DMS114 treated with DMSO at 0.1 percent for 48 hours (cell line): ENCODE results near the gene XPO4.
"Not testable (repeated sequence)": the region's sequence is repeated elsewhere in the genome, so short reads cannot be mapped to it uniquely, and the experiment has no call there.

Experiments used
- DNase-seq: peaks from one replicate; lab custom pipeline; 2025; ENCODE audit not compliant: unreplicated experiment; lab: John Stamatoyannopoulos, UW

The XPO4 gene

DNA sequence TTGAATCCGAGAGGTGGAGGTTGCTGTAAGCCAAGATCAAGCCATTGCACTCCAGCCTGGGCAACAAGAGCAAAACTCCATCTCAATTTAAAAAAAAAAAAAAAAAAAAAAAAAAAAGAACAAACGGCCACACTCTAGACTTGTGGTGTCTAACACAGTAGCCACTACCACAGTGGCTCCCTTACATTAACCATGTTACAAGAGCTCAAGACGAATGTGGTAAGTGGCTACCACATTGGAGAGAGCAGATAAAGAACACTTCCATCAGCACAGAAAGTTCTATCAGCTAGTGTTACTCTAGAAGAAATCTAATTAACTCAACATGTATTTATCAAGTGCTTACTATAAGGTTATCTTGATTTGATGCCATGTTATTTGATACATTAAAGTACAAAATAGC lies 11.5 kb downstream of the XPO4 start:
- no peak for DNase-seq

DNA sequence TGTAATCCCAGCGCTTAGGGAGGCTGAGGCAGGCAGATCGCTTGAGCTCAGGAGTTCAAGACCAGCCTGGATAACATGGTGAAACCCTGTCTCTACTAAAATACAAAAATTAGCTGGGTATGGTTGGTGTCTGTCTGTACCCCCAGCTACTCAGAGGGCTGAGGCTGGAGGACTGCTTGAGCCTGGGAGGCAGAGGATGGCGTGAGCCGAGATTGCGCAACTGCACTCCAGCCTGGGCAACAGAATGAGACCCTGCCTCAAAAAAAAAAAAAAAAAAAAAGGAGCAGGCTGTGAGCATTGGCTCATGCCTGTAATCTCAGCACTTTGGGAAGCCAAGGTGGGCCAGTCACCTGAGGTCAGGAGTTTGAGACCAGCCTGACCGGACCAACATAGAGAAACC lies 12.0 kb downstream of the XPO4 start:
- DNase-seq = not testable (repeated sequence)

DNA sequence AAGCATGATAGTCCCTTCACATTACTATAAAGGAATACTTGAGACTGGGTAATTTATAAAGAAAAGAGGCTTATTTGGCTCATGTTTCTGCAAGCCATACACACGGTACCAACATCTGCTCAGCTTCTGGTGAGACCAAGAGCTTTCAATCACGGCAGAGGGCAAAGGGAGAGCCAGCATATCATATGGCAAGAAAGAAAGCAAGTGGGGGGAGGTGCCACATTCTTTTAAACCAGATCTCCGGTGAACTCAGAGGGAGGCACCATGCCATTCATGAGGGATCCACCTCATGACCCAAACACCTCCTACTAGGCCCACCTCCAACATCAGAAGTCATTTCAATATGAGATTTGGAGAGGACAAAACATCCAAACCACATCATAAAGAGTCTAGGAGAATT lies 20.3 kb downstream of the XPO4 start:
- DNase-seq = no peak

DNA sequence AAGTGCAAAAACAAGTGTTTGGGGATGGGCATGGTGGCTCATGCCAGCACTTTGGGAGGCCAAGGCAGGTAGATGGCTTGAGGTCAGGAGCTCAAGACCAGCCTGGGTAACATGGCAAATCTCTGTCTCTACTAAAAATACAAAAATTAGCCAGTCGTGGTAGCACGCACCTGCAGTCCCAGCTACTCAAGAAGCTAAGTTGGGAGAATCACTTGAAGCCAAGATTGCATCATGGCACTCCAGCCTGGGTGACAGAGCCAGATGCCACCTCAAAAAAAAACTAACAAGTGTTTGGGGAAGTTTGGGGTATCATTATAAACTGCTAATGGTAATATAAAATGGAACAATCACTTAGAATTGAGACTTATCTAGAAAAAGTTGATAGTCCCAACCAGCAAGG lies 24.6 kb downstream of the XPO4 start:
- DNase-seq = no peak

GRCh38 chr13:20876802-20877201 lies 25.7 kb downstream of the XPO4 start:
- DNase-seq = not testable (repeated sequence)

GRCh38 chr13:20874439-20874838 lies 28.1 kb downstream of the XPO4 start:
- not testable (repeated sequence) for DNase-seq

GRCh38 chr13:20873348-20873747 lies 29.2 kb downstream of the XPO4 start:
- DNase-seq = no peak

GRCh38 chr13:20870829-20871228 lies 31.7 kb downstream of the XPO4 start:
- no peak for DNase-seq

- no peak for DNase-seq
These were observed 33.0 kb downstream of the XPO4 start for GRCh38 chr13:20869540-20869939.

GRCh38 chr13:20867408-20867807 lies 35.1 kb downstream of the XPO4 start:
- no peak for DNase-seq

- not testable (repeated sequence) for DNase-seq
These were observed 40.9 kb downstream of the XPO4 start for GRCh38 chr13:20861666-20862065.

- no peak for DNase-seq
These were observed 41.7 kb downstream of the XPO4 start for GRCh38 chr13:20860844-20861243.

DNA sequence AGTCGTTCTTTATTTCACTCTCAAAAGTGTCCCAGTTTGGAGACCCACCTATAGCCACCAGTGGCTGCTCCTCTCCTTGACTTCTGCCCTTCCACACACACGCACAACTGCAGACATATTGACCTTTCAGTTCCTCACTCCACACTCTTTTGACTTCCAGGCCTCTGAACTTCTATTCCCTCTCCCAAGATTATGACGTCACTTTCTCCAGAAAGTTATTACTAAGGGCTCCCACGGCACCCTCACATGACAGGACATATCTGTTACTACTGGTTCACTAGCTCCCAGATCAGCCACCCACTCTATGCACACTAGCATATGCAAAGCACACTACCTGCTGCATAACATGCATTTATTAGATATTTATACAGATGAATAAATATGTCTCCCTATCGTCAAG lies 45.9 kb downstream of the XPO4 start:
- no peak for DNase-seq

DNA sequence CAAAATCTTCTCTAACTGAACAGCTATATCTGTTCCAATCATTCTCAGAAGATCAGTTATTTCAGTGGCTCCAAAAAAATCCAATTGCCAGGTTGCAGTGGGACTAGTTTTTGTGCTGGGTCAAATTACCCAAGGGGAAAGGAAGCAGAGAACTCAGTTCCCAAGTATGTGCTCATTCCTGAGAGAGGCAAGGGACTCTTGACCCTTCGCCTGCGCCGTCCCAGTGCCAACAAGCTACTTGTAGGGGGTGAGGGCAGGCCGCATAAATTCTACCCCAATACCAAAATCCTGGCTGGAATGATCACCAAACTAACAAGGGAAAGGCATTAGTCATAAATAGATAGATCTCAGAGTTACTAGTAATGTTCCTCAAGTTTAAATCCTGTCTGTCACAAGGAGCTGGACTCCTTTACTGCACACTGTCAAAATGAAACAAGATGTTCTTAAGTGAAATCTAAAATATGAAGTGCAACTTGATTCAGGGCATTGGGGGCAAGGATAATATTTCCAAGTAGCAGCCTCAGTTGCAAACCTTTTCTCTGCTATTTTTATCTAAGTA lies 50.6 kb downstream of the XPO4 start:
- no peak for DNase-seq

GRCh38 chr13:20848944-20849343 lies 53.6 kb downstream of the XPO4 start:
- DNase-seq = no peak

DNA sequence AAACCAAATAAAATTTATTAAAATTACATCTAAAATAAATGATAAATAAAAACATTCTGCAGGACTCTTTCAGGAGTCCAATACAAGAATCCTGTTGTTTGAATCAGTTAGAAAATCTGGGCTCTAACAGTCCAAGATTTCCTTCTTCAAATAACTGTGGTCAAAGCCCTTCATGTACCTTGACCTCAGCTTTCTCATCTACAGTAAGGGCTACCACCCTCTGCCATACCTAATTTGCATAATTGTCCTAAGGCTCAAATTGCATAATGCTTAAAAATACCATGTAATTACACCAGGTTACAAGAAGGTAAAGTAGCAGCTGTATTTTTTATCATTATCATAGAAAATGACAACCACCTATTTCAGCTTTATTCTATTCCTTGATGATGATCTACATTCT lies 54.3 kb downstream of the XPO4 start:
- DNase-seq = no peak

DNA sequence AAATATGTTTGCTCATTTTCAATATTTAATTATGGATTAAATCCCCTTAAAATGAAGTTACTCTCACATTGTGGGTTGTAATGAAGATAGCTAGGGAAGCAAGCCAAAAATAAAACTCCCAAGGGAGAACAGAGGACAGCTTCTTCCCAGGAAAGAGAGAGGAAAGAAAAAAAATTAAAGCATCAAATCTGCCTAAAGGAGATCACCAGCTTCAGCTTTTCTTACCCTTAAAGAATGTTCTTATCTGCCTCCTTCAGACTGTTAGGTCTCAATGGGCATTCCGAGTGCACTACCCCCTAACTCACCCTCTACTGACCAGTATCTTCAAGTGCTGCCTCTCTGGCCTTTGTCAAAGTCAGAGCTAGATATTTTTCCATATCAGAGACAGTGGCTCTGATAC lies 55.2 kb downstream of the XPO4 start:
- DNase-seq = no peak

GRCh38 chr13:20843166-20843565 lies 59.4 kb downstream of the XPO4 start:
- DNase-seq = no peak

DNA sequence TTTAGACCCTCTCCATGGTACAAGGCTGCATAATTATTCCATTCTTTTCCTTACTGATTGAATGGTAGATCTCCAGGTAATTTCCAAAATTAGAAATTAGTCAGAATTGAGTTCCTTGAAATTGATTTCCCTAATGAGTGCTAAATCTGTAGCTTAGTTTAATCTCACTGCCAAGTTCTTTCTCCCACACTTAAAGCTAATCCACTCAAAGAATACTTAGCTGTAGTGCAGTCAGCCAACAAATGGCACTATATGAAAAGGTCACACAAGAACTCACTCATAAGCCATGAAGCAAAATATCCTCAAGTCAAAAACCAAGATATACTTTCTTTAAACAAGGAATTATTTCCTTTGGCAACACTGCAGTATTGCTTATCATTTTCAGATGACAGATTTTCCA lies 62.0 kb downstream of the XPO4 start:
- DNase-seq = no peak

DNA sequence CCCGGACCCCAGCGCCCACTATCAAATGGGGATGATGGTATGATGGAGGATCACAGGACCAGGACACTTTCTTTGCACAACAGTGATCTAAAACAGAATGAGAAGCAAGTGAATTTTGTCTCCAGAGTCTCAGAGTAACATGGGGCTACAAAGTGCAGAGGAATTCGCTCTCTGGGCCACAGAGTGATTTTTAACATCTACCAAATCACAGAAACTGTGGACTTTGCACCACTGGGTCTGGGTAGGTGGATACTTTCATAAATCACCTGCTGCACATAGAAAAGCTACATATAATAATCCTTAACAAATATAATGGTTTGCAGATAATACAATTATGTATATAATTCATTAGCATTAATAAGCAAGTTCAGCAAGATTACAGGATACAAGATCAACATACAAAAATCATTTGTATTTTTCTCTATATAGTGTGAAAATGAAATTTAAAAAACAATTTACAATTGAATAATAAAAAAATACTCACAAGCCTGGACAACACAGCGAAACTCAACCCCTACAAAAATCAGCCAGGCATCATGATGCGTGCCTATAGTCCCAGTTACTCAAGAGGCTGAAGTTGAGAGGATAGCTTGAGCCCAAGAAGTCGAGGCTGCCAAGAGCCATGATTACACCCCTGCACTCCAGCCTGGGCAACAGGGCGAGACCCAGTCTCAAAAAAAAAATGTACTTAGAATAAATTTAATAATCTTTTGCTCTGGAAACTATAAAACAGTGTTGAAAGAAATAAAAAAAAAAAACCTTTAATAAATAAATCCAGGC lies 68.5 kb downstream of the XPO4 start:
- DNase-seq = no peak

DNA sequence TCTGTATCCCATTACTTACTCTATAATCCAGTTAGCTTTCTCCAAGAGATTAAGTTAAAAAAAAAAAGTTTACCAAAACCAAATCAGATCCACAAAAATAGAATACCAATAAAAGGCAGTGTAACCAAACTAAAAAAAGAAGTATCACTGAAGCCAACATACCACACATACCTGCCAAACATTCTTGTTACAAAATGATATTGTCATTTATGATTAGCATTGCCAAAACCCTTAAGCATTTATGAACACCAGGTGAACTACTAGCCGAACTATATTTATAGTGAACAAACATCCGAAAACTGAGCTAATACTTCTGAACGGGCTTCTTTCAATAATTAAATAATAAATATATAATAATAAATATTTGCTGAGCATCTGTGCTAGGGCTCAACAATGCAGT lies 69.7 kb downstream of the XPO4 start:
- no peak for DNase-seq

- DNase-seq = no peak
These were observed 70.6 kb downstream of the XPO4 start for GRCh38 chr13:20831933-20832332.

DNA sequence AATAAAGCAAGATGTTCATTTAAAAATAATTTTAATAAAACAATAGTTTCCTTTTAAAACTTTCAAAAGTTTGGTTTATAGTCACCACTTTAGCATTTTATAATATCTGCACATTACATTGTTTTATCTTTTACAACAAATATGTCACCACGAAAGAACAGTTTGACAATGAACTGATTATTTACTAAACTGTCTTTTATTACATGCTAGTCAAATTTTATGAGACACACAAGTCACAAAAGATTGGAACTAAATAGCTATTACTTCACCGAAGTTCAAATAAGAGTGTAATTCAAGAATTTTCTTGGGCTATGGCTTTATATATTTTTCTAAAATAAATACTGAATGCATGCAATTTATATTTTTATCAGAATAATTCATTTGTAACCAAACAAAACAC lies 71.3 kb downstream of the XPO4 start:
- DNase-seq = no peak
